Uterus (tissue), 4 donors: ENCODE results near the gene CREB3L1. TPM values are rescaled to one million over a fixed set of nuclear protein-coding genes. Genes with fewer than 3 reads are reported as not detected.

Experiments
- DNase-seq, 2 donors: peaks; one replicate each; pipeline ENCODE4 v3.0.0-alpha.2; 2019 to 2020
- H3K27ac ChIP-seq, 2 donors: fragments of 200-600 bp; sonication (generic); 1 replicate in 1 of 2; 2 replicates in 1 of 2; pipeline ENCODE4 v1.5.1; 2016 to 2018
- H3K27me3 ChIP-seq, 2 donors: fragments of 200-600 bp; sonication (generic); one replicate each; pipeline ENCODE4 v1.5.1; 2018 to 2019; ENCODE audit warnings: control low read depth in 1 of 2
- H3K36me3 ChIP-seq, 2 donors: fragments of 200-600 bp; sonication (generic); one replicate each; pipeline ENCODE4 v1.5.1; 2019; ENCODE audit warnings: control low read depth in 1 of 2
- H3K4me1 ChIP-seq, 2 donors: fragments of 200-600 bp; sonication (generic); one replicate each; pipeline ENCODE4 v1.5.1; 2018 to 2019; ENCODE audit warnings: control low read depth in 1 of 2
- H3K4me3 ChIP-seq, 2 donors: fragments of 200-600 bp; sonication (generic); 1 replicate in 1 of 2; 2 replicates in 1 of 2; pipeline ENCODE4 v1.5.1; 2018 to 2019; ENCODE audit warnings: mild to moderate bottlenecking in 1 of 2
- H3K9me3 ChIP-seq, 2 donors: fragments of 200-600 bp; sonication (generic); one replicate each; pipeline ENCODE4 v1.5.1; 2019; ENCODE audit warnings: control low read depth in 1 of 2
- CTCF ChIP-seq, 4 experiments: fragments of 200-600 bp in 2 of 4; fragments of 450-650 bp in 2 of 4; sonication (generic) in 2 of 4; IDR thresholded peaks; one replicate each; pipeline ENCODE4 v1.5.1; 2016 to 2019; ENCODE audit warnings: antibody characterized with exemption in 4 of 4, mild to moderate bottlenecking in 2 of 4, moderate library complexity in 1 of 4
- POLR2A ChIP-seq, 2 donors: fragments of 450-650 bp; IDR thresholded peaks; one replicate each; pipeline ENCODE4 v1.6.1; 2016; ENCODE audit warnings: antibody characterized with exemption in 2 of 2, mild to moderate bottlenecking in 1 of 2, moderate library complexity in 1 of 2
- intact Hi-C: fragments of 100-400 bp; cut with DNase I; formaldehyde crosslinking; loops from one replicate; pipeline ENCODE4 v1.15.1; 2023; ENCODE audit warnings: low total_unique reads
- total RNA-seq, 4 donors: library from RNA; depleted of rRNA in 3 of 4; stranded (reverse); fragments of >200 nt in 3 of 4; gene quantifications; one replicate each; pipeline versions ENCODE4 v1.1.0 to v1.2.4, GENCODE V29; 2014 to 2023
- donor health status: DM: yes; HTN: yes; CAD: no.

The CREB3L1 gene
- total RNA-seq, 4 donors from 2014 or later: 2.0 to 20.8 (median 14.8) TPM; not detected in 1

- DNase-seq: no peak
- peak overlapping the region; percentile 85 to 89 for H3K27ac ChIP-seq
- no peaks in the 10 kb centered on the region for H3K4me1 ChIP-seq
- intact Hi-C loops: no loop called here
- no peak for TF ChIP-seq CTCF (IDR thresholded peaks at IDR 0.05)
- no peak for TF ChIP-seq POLR2A (IDR thresholded peaks at IDR 0.05)
- no peaks in the 10 kb centered on the region for H3K36me3 ChIP-seq
- H3K27me3 ChIP-seq: no peaks in the 10 kb centered on the region
- peak overlapping the region; percentile 36 to 40 for H3K4me3 ChIP-seq
- H3K9me3 ChIP-seq: no peaks in the 10 kb centered on the region
Observed at GRCh38 chr11:46243796-46244109, 33.7 kb upstream of the CREB3L1 start.

- TF ChIP-seq POLR2A (IDR thresholded peaks at IDR 0.05) (no peak), CTCF (IDR thresholded peaks at IDR 0.05) (no peak)
- DNase-seq: no peak
- H3K27me3 ChIP-seq: no peaks in the 10 kb centered on the region
Observed at GRCh38 chr11:46246521-46246920, 30.9 kb upstream of the CREB3L1 start.

GRCh38 chr11:46247090-46247489, 30.4 kb upstream of the CREB3L1 start:
- Histone ChIP-seq H3K4me3 (no peak overlapping the region), H3K4me1 (no peaks in the 10 kb centered on the region), H3K36me3 (no peaks in the 10 kb centered on the region), H3K27me3 (no peaks in the 10 kb centered on the region), H3K27ac (no peak overlapping the region), H3K9me3 (no peaks in the 10 kb centered on the region)
- no peak for DNase-seq
- TF ChIP-seq CTCF (IDR thresholded peaks at IDR 0.05) (no peak), POLR2A (IDR thresholded peaks at IDR 0.05) (no peak)
- intact Hi-C loops: no loop called here

More at GRCh38 chr11:46246521-46246920, 30.9 kb upstream of the CREB3L1 start:
- H3K4me1 ChIP-seq: no peaks in the 10 kb centered on the region
- H3K4me3 ChIP-seq: no peak overlapping the region
- intact Hi-C loops: no loop called here
- H3K9me3 ChIP-seq: no peaks in the 10 kb centered on the region
- H3K27ac ChIP-seq: no peak overlapping the region
- H3K36me3 ChIP-seq: no peaks in the 10 kb centered on the region

- intact Hi-C loops: no loop called here
Observed at GRCh38 chr11:46247659-46248058, 29.8 kb upstream of the CREB3L1 start.

More at GRCh38 chr11:46247659-46248058, 29.8 kb upstream of the CREB3L1 start:
- Histone ChIP-seq H3K36me3 (no peaks in the 10 kb centered on the region), H3K4me3 (no peak overlapping the region), H3K4me1 (no peaks in the 10 kb centered on the region), H3K9me3 (no peaks in the 10 kb centered on the region), H3K27me3 (no peaks in the 10 kb centered on the region), H3K27ac (no peak overlapping the region)
- DNase-seq: no peak
- TF ChIP-seq CTCF (IDR thresholded peaks at IDR 0.05) (peak in 2 of 4 experiments; percentile 32 to 41), POLR2A (IDR thresholded peaks at IDR 0.05) (no peak)
